ENCODE results near the gene TANGO6. TPM values are rescaled to one million over a fixed set of nuclear protein-coding genes. Genes with fewer than 3 reads are reported as not detected.

Gene TANGO6
- total RNA-seq, 2 donors from 2014 or later, result 9.6 to 15.3 TPM

DNA sequence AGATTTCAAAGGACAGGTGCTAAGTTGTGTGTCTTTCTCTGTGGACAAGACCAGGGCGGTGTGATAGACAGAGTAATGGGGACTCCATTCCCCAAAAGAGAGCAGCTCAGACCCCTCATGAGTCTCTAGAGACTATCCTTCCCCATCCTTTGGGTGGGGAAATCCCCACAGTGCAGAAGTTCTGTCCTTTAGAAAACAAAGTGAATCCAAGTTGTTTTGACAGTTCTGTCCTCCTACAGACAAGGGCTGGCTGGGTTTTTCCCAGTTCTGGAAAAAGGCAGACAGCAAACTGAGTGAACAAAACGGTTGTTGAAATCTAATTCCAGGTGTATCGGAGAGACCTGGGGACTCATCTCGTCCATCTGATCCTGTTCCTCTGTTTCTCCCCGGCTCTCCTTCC lies 251.2 kb downstream of the TANGO6 start:
- no peak overlapping the region for H3K27ac Mint-ChIP-seq
- no peaks in the 10 kb centered on the region for H3K36me3 ChIP-seq (ENCODE audit: control insufficient read depth, insufficient read depth, low read length)
- H3K4me1 ChIP-seq (ENCODE audit: control insufficient read depth, insufficient read depth, low read length), result peaks cover 4% of the 10 kb centered on the region
- no peaks in the 10 kb centered on the region for H3K9me3 ChIP-seq (ENCODE audit: control insufficient read depth, low read length)
- H3K27ac ChIP-seq (ENCODE audit: low read depth, low read length), result no peak overlapping the region
- H3K4me1 Mint-ChIP-seq, result peaks cover 13% of the 10 kb centered on the region
- H3K9me3 Mint-ChIP-seq, result no peaks in the 10 kb centered on the region
- no peak overlapping the region for H3K4me3 Mint-ChIP-seq
- no peak overlapping the region for H3K9ac ChIP-seq (ENCODE audit: extremely low read depth, low read length, poor library complexity, severe bottlenecking)
- peaks cover under 1% of the 10 kb centered on the region for H3K27me3 ChIP-seq (ENCODE audit: control insufficient read depth, insufficient read depth, low read length, poor library complexity, severe bottlenecking)
- TF ChIP-seq, protein P1, sequence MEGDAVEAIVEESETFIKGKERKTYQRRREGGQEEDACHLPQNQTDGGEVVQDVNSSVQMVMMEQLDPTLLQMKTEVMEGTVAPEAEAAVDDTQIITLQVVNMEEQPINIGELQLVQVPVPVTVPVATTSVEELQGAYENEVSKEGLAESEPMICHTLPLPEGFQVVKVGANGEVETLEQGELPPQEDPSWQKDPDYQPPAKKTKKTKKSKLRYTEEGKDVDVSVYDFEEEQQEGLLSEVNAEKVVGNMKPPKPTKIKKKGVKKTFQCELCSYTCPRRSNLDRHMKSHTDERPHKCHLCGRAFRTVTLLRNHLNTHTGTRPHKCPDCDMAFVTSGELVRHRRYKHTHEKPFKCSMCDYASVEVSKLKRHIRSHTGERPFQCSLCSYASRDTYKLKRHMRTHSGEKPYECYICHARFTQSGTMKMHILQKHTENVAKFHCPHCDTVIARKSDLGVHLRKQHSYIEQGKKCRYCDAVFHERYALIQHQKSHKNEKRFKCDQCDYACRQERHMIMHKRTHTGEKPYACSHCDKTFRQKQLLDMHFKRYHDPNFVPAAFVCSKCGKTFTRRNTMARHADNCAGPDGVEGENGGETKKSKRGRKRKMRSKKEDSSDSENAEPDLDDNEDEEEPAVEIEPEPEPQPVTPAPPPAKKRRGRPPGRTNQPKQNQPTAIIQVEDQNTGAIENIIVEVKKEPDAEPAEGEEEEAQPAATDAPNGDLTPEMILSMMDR (conservative IDR thresholded peaks at IDR 0.05), result no peak
- no peak overlapping the region for H3K4me3 ChIP-seq (ENCODE audit: low read length)
- peaks cover 19% of the 10 kb centered on the region for H3K27me3 Mint-ChIP-seq (ENCODE audit: insufficient read depth)
- H3K36me3 Mint-ChIP-seq (ENCODE audit: low read depth), result no peaks in the 10 kb centered on the region
- WGBS, 2 experiments (ENCODE audit: insufficient coverage in 1 of 2, insufficient read length in 1 of 2), result 87 to 89% methylated on average over 5 of the region's 5 CpGs
- peak; percentile 35 for DNase-seq

- H3K27me3 ChIP-seq (ENCODE audit: control insufficient read depth, insufficient read depth, low read length, poor library complexity, severe bottlenecking), result peaks cover 8% of the 10 kb centered on the region
- no peak overlapping the region for H3K27ac ChIP-seq (ENCODE audit: low read depth, low read length)
- H3K4me3 Mint-ChIP-seq, result no peak overlapping the region
- WGBS, 2 experiments (ENCODE audit: insufficient coverage in 1 of 2, insufficient read length in 1 of 2), result 95 to 97% methylated on average over 4 to 6 of the region's 6 CpGs
- no peak overlapping the region for H3K9ac ChIP-seq (ENCODE audit: extremely low read depth, low read length, poor library complexity, severe bottlenecking)
- no peak overlapping the region for H3K4me3 ChIP-seq (ENCODE audit: low read length)
- TF ChIP-seq, protein P1 (conservative IDR thresholded peaks at IDR 0.05), result no peak
- no peaks in the 10 kb centered on the region for H3K4me1 ChIP-seq (ENCODE audit: control insufficient read depth, insufficient read depth, low read length)
- H3K27ac Mint-ChIP-seq, result no peak overlapping the region
- no peak for DNase-seq
- no peaks in the 10 kb centered on the region for H3K36me3 Mint-ChIP-seq (ENCODE audit: low read depth)
- peaks cover 14% of the 10 kb centered on the region for H3K4me1 Mint-ChIP-seq
- H3K9me3 Mint-ChIP-seq, result no peaks in the 10 kb centered on the region
- no peaks in the 10 kb centered on the region for H3K36me3 ChIP-seq (ENCODE audit: control insufficient read depth, insufficient read depth, low read length)
- H3K27me3 Mint-ChIP-seq (ENCODE audit: insufficient read depth), result peaks cover 25% of the 10 kb centered on the region
- H3K9me3 ChIP-seq (ENCODE audit: control insufficient read depth, low read length), result no peaks in the 10 kb centered on the region
Measured at GRCh38 chr16:69095193-69095592, 251.9 kb downstream of the TANGO6 start.

- no peak overlapping the region for H3K9ac ChIP-seq (ENCODE audit: extremely low read depth, low read length, poor library complexity, severe bottlenecking)
- Mint-ChIP-seq H3K9me3 (no peaks in the 10 kb centered on the region), H3K4me3 (no peak overlapping the region), H3K27ac (no peak overlapping the region), H3K4me1 (peaks cover 26% of the 10 kb centered on the region), H3K36me3 (ENCODE audit: low read depth) (no peaks in the 10 kb centered on the region), H3K27me3 (ENCODE audit: insufficient read depth) (peaks cover 60% of the 10 kb centered on the region)
- no peak for DNase-seq
- H3K4me3 ChIP-seq (ENCODE audit: low read length), result no peak overlapping the region
- TF ChIP-seq, protein P1 (conservative IDR thresholded peaks at IDR 0.05), result no peak
- H3K36me3 ChIP-seq (ENCODE audit: control insufficient read depth, insufficient read depth, low read length), result no peaks in the 10 kb centered on the region
- 84 to 85% methylated on average over 10 to 11 of the region's 11 CpGs for whole genome bisulfite sequencing, 2 experiments (ENCODE audit: insufficient coverage in 1 of 2, insufficient read length in 1 of 2)
- no peak overlapping the region for H3K27ac ChIP-seq (ENCODE audit: low read depth, low read length)
- H3K27me3 ChIP-seq (ENCODE audit: control insufficient read depth, insufficient read depth, low read length, poor library complexity, severe bottlenecking), result peaks cover 44% of the 10 kb centered on the region
- peaks cover 4% of the 10 kb centered on the region for H3K4me1 ChIP-seq (ENCODE audit: control insufficient read depth, insufficient read depth, low read length)
- H3K9me3 ChIP-seq (ENCODE audit: control insufficient read depth, low read length), result no peaks in the 10 kb centered on the region
Measured at GRCh38 chr16:69100071-69100691, 256.9 kb downstream of the TANGO6 start.
